ENCODE results near the gene MPI.
A peak's percentile ranks its signal among the peaks of the same experiment; 100 is the strongest.
"Not testable (repeated sequence)": the region's sequence is repeated elsewhere in the genome, so short reads cannot be mapped to it uniquely, and the experiment has no call there.

MPI gene

GRCh38 chr15:74892313-74892712 lies 2.5 kb downstream of the MPI start:
- DNase-seq: no peak

GRCh38 chr15:74892931-74893330 lies 3.1 kb downstream of the MPI start:
- no peak for DNase-seq

- DNase-seq: peak; percentile 54 to 76
These were observed 3.8 kb downstream of the MPI start for GRCh38 chr15:74893627-74894026.

DNA sequence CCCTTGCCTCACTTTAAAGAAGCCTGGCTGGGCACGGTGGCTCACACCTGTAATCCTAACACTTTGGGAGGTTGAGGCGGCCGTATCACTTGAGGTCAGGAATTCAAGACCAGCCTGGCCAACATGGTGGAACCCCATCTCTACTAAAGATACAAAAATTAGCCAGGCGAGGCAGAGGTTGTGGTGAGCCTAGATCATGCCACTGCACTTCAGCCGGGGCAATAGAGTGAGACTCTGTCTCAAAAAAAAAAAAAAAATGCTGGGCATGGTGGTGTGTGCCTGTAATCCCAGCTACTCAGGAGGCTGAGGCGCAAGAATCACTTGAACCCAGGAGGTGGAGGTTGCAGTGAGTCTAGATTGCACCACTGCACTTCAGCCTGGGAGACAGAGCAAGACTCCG lies 4.5 kb downstream of the MPI start:
- not testable (repeated sequence) for DNase-seq

DNA sequence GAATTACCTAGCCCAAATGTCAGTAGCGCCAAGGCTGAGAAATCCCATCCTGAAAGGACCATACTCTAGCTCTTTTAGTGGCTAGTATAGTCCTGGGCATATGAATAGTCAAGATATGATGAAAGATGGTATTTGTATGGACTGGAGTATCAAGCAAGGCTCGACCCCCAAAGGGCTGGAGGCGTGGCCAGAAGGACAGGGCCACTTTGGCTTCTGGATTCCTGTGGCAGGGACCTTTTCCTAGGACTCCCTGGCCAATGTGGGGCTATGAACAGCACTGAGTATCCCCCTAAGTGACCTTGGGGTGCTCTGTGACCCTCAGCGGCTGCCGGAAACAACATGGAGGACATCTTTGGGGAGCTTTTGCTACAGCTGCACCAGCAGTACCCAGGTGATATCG lies 6.0 kb downstream of the MPI start:
- no peak for DNase-seq

DNA sequence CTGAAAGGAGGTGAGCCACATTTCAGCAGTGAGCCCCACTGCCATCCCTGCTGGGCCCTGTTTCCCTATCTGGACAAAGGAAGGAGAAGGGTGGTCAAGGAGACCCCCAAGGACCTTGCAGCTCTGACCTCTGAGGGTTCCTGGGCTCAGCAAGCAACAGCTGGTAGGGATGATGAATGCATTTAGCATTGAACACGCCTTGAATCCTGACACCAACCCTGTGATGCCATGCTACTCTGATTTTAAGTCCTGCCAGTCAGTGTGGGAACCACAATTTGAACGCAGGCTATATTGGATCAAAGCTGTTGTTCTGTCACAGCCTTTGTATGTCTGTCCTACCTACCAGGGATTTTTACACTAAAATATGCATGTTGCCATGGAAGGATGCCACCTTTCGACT lies 6.5 kb downstream of the MPI start:
- no peak for DNase-seq

DNA sequence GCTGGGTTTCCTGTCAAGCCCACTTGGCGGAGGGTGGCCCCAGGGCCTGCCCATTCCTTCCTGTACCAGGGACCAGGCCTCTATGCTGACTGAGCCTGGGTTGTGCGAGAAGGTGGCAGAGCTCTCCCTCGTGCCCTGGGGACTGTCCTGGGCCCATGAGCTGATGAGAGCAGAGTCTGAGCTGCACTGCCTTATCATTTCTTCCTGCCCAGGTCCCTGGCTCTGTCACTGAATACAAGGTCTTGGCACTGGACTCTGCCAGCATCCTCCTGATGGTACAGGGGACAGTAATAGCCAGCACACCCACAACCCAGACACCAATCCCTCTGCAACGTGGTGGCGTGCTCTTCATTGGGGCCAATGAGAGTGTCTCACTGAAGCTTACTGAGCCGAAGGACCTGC lies 7.5 kb downstream of the MPI start:
- no peak for DNase-seq

GRCh38 chr15:74901612-74902063 lies 11.8 kb downstream of the MPI start:
- peak; percentile 68 to 82 for DNase-seq

DNA sequence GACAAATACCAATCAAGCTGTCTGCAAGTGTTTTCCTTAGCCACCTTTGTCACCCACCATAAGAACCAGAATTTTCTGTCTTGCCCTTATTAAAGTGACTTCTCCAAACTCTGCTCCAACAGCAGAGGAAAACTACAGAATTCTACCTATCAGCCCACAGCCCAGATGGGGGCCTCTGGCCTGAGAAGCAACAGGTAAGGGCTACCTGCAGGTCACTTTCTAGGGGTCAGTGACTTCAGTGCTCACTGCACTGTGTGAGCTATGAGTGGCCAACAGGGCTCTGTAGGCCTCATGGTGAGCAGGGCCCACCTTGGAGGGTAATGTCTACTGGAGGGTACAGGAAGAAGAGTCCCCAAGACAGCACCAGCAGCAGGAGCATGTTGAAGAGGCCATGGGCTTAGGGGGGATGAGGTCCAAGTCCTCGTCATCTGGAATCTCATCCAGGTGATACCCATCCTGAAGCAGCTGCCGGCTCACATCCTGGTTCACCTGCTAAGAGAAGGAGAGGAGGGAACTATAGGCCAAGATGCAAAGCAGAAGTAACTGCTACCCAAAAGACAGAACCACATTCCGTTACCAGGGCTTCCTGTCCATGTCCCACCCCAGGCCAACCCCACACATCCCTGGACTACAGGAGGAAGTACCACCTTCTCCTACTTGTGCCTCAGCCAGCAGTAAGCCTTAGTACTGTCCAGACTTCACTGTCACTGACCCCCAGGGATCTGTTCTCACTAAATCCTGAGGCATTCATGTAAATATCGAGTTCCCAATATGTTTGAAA lies 12.6 kb downstream of the MPI start:
- no peak for DNase-seq

- DNase-seq: no peak
These were observed 13.8 kb downstream of the MPI start for GRCh38 chr15:74903676-74904075.

- no peak for DNase-seq
These were observed 14.5 kb downstream of the MPI start for GRCh38 chr15:74904190-74904805.

GRCh38 chr15:74906067-74906449 lies 16.2 kb downstream of the MPI start:
- DNase-seq: no peak

DNA sequence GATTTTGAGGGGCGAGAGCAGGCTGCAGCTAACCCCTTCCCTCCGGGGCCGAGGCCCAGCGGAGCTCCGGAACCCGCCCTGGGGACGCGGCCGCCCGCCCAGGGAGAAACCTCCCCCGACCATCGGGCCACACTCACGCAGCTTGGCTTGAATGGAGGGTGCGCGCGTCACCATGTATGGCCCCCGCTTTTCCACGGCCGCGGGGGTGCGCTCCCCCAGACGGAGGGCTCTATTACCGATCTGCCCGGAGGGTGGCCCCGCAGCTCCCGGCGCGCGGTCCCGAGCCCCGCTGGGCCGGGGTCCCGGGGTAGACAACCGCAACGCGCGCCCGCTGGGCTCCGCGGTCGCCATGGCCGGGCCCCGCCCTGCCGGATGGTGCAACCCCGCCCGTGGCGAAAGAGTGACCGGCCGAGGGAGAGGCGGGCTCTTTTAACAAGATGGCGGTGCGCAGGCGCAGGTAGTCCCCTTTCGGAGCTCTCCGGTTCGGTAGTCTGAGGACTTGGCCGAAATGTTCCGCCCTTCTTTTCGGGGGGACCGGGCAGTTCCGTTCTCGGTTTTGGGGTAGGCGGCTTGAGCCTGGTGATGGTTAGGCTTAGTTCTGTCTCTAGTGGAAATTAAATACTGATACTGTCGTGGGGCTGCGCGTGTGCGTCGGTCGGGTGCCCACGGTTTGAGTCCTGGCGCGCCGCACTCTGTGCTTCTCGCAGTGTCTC lies 16.8 kb downstream of the MPI start, which contains the start of gene FAM219B:
Gene FAM219B (minus strand): TSS at position 402 of the 713 bp plus-strand sequence. CDS start 51 bp downstream, at position 351.
- peak; percentile 80 to 81 for DNase-seq

DNA sequence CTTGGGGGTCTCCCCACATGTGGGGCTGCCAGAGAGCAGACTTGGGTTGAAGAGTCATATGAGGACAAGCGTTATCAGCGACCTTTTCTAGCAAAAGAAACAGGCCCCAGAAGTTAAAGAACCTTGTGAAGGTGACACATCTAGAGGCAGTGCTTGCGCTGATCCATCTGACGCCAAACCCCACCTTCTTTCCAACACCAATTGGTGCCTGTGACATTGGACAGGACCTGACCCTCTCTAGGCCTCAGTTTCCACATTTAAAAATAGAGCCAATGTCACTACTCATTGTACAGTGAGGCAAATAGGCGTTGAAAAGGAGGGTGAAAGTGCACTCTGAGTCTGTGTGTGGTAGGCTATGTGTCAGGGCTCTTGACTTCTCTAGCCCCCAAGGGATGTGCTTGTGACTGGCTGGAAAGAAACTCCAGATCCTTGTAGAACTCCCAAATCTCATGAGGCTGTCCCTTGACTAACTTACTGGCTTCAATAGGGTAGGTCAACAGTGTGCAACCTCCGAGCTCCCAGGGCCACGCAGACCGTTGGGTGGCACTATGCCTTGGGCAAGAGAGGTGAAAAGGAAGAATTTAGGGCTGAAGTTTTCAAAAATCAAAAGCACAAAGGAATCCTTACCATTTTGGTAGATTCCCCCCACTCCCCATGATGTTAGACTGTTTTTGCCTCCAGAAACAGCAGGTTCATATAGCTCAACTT lies 17.5 kb downstream of the MPI start:
- DNase-seq: no peak

- DNase-seq: no peak
These were observed 18.8 kb downstream of the MPI start for GRCh38 chr15:74908635-74909034.

- DNase-seq: no peak
These were observed 23.2 kb downstream of the MPI start for GRCh38 chr15:74913041-74913440.

DNA sequence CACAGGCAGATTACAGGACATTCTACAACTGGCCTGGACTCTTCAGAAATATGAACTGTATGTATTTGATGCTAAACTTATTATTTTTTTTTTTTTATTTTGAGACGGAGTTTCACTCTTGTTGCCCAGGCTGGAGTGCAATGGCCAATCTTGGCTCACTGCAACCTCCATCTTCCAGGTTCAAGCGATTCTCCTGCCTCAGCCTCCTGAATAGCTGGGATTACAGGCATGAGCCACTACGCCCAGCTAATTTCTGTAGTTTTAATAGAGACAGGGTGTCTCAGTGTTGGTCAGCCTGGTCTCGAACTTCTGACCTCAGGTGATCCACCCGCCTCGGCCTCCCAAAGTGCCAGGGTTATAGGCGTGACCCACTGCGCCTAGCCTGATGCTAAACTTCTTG lies 24.0 kb downstream of the MPI start:
- DNase-seq: not testable (repeated sequence)

- DNase-seq: no peak
These were observed 27.8 kb downstream of the MPI start for GRCh38 chr15:74917676-74918075.

DNA sequence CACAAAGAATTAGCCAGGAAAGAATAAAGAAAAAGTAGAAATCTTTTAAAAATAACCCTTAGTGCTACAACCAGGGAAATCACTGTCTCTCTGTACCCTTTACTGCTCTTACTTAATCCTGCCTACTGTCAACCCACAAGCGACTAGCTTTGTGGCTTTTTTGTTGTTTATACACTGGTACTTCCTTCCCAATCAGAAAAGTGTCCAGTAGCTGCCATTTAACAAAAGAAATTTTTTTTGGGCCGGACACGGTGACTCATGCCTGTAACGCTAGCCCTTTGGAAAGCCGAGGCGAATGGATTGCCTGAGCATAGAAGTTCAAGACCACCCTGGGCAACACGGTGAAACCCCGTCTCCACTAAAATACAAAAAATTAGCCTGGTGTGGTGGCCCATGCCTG lies 30.6 kb downstream of the MPI start:
- no peak for DNase-seq

DNA sequence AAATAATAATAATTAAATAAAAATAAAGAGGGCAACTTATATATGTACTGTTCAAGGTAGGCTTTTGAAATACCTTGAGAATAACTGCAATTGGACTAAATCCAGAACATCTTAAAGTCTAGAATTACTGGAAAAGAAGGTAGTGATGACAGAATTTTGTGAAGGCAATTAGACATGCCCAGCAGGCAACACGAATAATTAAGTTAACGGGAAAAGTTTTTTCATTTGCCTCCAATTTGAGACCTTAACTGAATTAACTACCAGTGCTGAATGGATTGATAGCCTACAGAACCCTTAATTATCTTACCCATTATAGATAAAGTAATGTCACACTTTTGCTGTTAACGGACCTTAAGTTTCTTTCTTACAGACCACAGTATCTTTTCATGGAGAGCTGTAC lies 34.7 kb downstream of the MPI start:
- DNase-seq: no peak

DNA sequence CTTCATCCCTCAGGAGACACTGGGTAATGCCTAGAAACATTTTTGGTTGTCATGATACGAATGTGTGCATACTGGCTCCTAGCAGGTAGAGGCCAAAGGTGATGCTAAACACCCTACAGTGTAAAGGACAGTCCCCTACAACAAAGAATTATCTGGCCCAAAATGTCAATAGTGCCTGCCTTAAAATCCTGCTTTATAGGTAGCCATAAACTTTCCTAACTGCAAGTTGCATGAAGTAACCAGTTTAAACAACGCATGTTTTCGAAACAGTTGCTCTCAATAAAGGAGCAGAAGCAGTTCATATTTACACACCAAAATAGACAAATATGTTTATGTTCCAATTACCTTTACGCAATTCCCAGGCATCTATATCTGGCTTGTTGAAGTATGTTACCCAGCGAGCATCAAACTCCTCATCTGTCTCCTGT lies 38.9 kb downstream of the MPI start:
- DNase-seq: no peak

GRCh38 chr15:74933573-74933972 lies 43.7 kb downstream of the MPI start:
- DNase-seq: no peak

- DNase-seq: not testable (repeated sequence)
These were observed 45.4 kb downstream of the MPI start for GRCh38 chr15:74935193-74935592.
